H1 (cell line): ENCODE measurements around the gene ZNF490. TPM values are rescaled to one million over a fixed set of nuclear protein-coding genes. Genes with fewer than 3 reads are reported as not detected.

Experiments
- CTCF ChIA-PET: fragments of 300-600 bp; sonication (Branson Sonifier 250); formaldehyde crosslinking; loops from one replicate; lab custom pipeline; 2021; ENCODE audit not compliant: partially characterized antibody; lab: Charles Lee
- POLR2A ChIA-PET: fragments of 300-600 bp; sonication (Branson Sonifier 250); formaldehyde crosslinking; loops from one replicate; lab custom pipeline; 2021; ENCODE audit warnings: inconsistent platforms; ENCODE audit not compliant: partially characterized antibody; lab: Charles Lee
- DNase-seq, 2 experiments: peaks; one replicate each; pipeline versions ENCODE4 v3.0.0 to v3.0.0-alpha.2; 2010 to 2022; ENCODE audit warnings: low spot score in 2 of 2, low read depth in 1 of 2, mixed read lengths in 1 of 2
- FAIRE-seq: peaks from 2 replicates; lab custom pipeline; 2011; peaks lifted over from hg19 to GRCh38; lab: Jason Lieb, UNC
- H2AFZ ChIP-seq: 2 replicates; pipeline ENCODE4 v1.8.1; 2012; ENCODE audit warnings: low read length, inconsistent platforms
- H2AK5ac ChIP-seq: 2 replicates; pipeline ENCODE4 v1.6.1; 2013; ENCODE audit warnings: low read depth, low read length
- H2BK120ac ChIP-seq: replicated peaks from 2 replicates; pipeline ENCODE3; 2013; ENCODE audit warnings: low read depth, low read length, inconsistent platforms
- H2BK12ac ChIP-seq: 2 replicates; pipeline ENCODE4 v1.6.1; 2013; ENCODE audit warnings: low read depth, low read length
- H2BK15ac ChIP-seq: 2 replicates; pipeline ENCODE4 v1.6.1; 2013; ENCODE audit warnings: low read length
- H2BK20ac ChIP-seq: 2 replicates; pipeline ENCODE4 v1.6.1; 2013; ENCODE audit warnings: low read length
- H2BK5ac ChIP-seq: 2 replicates; pipeline ENCODE4 v1.6.1; 2013; ENCODE audit warnings: low read depth, low read length
- H3K14ac ChIP-seq: 2 replicates; pipeline ENCODE4 v1.6.1; 2013; ENCODE audit warnings: inconsistent platforms; ENCODE audit not compliant: insufficient read length
- H3K18ac ChIP-seq: 2 replicates; pipeline ENCODE4 v1.6.1; 2013; ENCODE audit warnings: low read length; ENCODE audit errors: extremely low read depth
- H3K23ac ChIP-seq: 2 replicates; pipeline ENCODE4 v1.6.1; 2013; ENCODE audit warnings: inconsistent platforms; ENCODE audit not compliant: insufficient read length
- H3K23me2 ChIP-seq: 2 replicates; pipeline ENCODE4 v1.6.1; 2013; ENCODE audit warnings: low read depth, low read length
- H3K27ac ChIP-seq: 2 replicates; pipeline ENCODE4 v1.6.1; 2011; ENCODE audit warnings: low read depth, low read length, inconsistent platforms
- H3K27me3 ChIP-seq, 4 experiments: replicated peaks in 1 of 4; 1 replicate in 1 of 4; 2 replicates in 3 of 4; pipeline versions ENCODE4 v1.6.1 to v1.8.1; 2011 to 2013; ENCODE audit warnings: low read length in 3 of 4, mild to moderate bottlenecking in 3 of 4, inconsistent platforms in 2 of 4, mixed read lengths in 2 of 4, moderate library complexity in 1 of 4; ENCODE audit not compliant: control insufficient read depth in 3 of 4, insufficient read depth in 3 of 4; ENCODE audit errors: extremely low read depth in 1 of 4
- H3K36me3 ChIP-seq, 4 experiments: 2 replicates each; pipeline versions ENCODE4 v1.6.1 to v1.8.1; 2011 to 2013; ENCODE audit warnings: mild to moderate bottlenecking in 4 of 4, low read length in 3 of 4, moderate library complexity in 2 of 4, control low read depth in 1 of 4, inconsistent platforms in 1 of 4; ENCODE audit not compliant: insufficient read depth in 4 of 4, control insufficient read depth in 2 of 4
- H3K4ac ChIP-seq: replicated peaks from 2 replicates; pipeline ENCODE3; 2013; ENCODE audit warnings: low read length, low read depth, mixed read lengths, inconsistent platforms; ENCODE audit not compliant: insufficient read length
- H3K4me1 ChIP-seq, 4 experiments: replicated peaks in 1 of 4; 1 replicate in 1 of 4; 2 replicates in 3 of 4; pipeline versions ENCODE4 v1.6.1 to v1.8.1; 2011 to 2013; ENCODE audit warnings: low read length in 3 of 4, inconsistent platforms in 2 of 4, mixed read lengths in 1 of 4; ENCODE audit not compliant: insufficient read depth in 4 of 4, control insufficient read depth in 3 of 4
- H3K4me2 ChIP-seq, 2 experiments: 2 replicates each; pipeline versions ENCODE4 v1.6.1 to v1.8.1; 2011 to 2013; ENCODE audit warnings: low read depth in 2 of 2, low read length in 2 of 2, control low read depth in 1 of 2, inconsistent platforms in 1 of 2, mild to moderate bottlenecking in 1 of 2; ENCODE audit not compliant: insufficient read depth in 1 of 2
- H3K4me3 ChIP-seq, 4 experiments: fragments of 200-600, 300-600 bp in 1 of 4; sonication (generic), shearing (Covaris generic), sonication (Bioruptor Twin) in 1 of 4; 2 replicates each; pipeline versions ENCODE4 v1.5.1 to v1.8.1; 2011 to 2016; ENCODE audit warnings: low read length in 4 of 4, low read depth in 3 of 4, control low read depth in 2 of 4, inconsistent platforms in 2 of 4, mild to moderate bottlenecking in 2 of 4, mixed read lengths in 1 of 4, moderate library complexity in 1 of 4; ENCODE audit not compliant: insufficient read depth in 2 of 4; ENCODE audit errors: extremely low read depth in 1 of 4
- H3K56ac ChIP-seq: replicated peaks from 2 replicates; pipeline ENCODE3; 2013; ENCODE audit warnings: low read depth, mild to moderate bottlenecking, mixed read lengths, low read length, inconsistent platforms; ENCODE audit not compliant: insufficient read length
- H3K79me1 ChIP-seq: 2 replicates; pipeline ENCODE4 v1.6.1; 2013; ENCODE audit warnings: low read depth, low read length, control low read depth
- H3K79me2 ChIP-seq, 2 experiments: 2 replicates each; pipeline versions ENCODE4 v1.6.1 to v1.8.1; 2012 to 2013; ENCODE audit warnings: low read length in 2 of 2, mild to moderate bottlenecking in 2 of 2, inconsistent platforms in 1 of 2; ENCODE audit not compliant: insufficient read depth in 2 of 2, control insufficient read depth in 1 of 2
- H3K9ac ChIP-seq, 4 experiments: replicated peaks in 1 of 4; 1 replicate in 1 of 4; 2 replicates in 3 of 4; pipeline versions ENCODE4 v1.6.1 to v1.8.1; 2011 to 2013; ENCODE audit warnings: low read depth in 3 of 4, low read length in 3 of 4, control low read depth in 2 of 4, mild to moderate bottlenecking in 2 of 4, moderate library complexity in 2 of 4, inconsistent platforms in 1 of 4; ENCODE audit errors: extremely low read depth in 1 of 4
- H3K9me3 ChIP-seq, 2 experiments: 2 replicates each; pipeline versions ENCODE4 v1.6.1 to v1.8.1; 2012 to 2013; ENCODE audit warnings: mild to moderate bottlenecking in 2 of 2, moderate library complexity in 2 of 2, control low read depth in 1 of 2, inconsistent platforms in 1 of 2, low read depth in 1 of 2, low read length in 1 of 2, mixed read lengths in 1 of 2; ENCODE audit not compliant: insufficient read depth in 2 of 2
- H4K20me1 ChIP-seq, 2 experiments: replicated peaks in 1 of 2; 2 replicates each; pipeline versions ENCODE3 to v1.8.1; 2011 to 2013; ENCODE audit warnings: inconsistent platforms in 2 of 2, low read length in 2 of 2, mild to moderate bottlenecking in 1 of 2; ENCODE audit not compliant: insufficient read depth in 2 of 2, control insufficient read depth in 1 of 2
- H4K5ac ChIP-seq: 2 replicates; pipeline ENCODE4 v1.6.1; 2013; ENCODE audit warnings: low read length, low read depth, mixed read lengths, inconsistent platforms; ENCODE audit not compliant: insufficient read length
- H4K8ac ChIP-seq: 2 replicates; pipeline ENCODE4 v1.8.0; 2013; ENCODE audit warnings: mild to moderate bottlenecking, moderate library complexity, low read length, inconsistent platforms; ENCODE audit not compliant: insufficient read depth; ENCODE audit errors: extremely low read depth
- H4K91ac ChIP-seq: replicated peaks from 2 replicates; pipeline ENCODE3; 2013; ENCODE audit warnings: low read length, mixed read lengths, inconsistent platforms; ENCODE audit not compliant: insufficient read length
- CTCF ChIP-seq, 3 experiments: IDR thresholded peaks; 1 replicate in 2 of 3; 2 replicates in 1 of 3; pipeline versions ENCODE4 v1.5.1 to v1.6.1; 2011; ENCODE audit warnings: low read length in 3 of 3, mild to moderate bottlenecking in 3 of 3, inconsistent platforms in 2 of 3, low read depth in 1 of 3, moderate library complexity in 1 of 3; ENCODE audit not compliant: insufficient read depth in 1 of 3; ENCODE audit errors: control extremely low read depth in 1 of 3
- KDM4A ChIP-seq: IDR thresholded peaks from one replicate; pipeline ENCODE4 v1.7.1; 2012; ENCODE audit warnings: low read depth, mild to moderate bottlenecking, moderate library complexity, low read length, inconsistent platforms; ENCODE audit not compliant: severe bottlenecking
- POLR2A ChIP-seq, 2 experiments: IDR thresholded peaks; 1 replicate in 1 of 2; 2 replicates in 1 of 2; pipeline ENCODE4 v1.6.1; 2011; ENCODE audit warnings: low read depth in 2 of 2, low read length in 2 of 2, mild to moderate bottlenecking in 2 of 2; ENCODE audit errors: control extremely low read depth in 1 of 2
- POLR2AphosphoS5 ChIP-seq: IDR thresholded peaks from 2 replicates; pipeline ENCODE4 v1.6.1; 2011; ENCODE audit warnings: low read depth, low read length
- RAD21 ChIP-seq, 2 experiments: IDR thresholded peaks in 1 of 2; conservative IDR thresholded peaks in 1 of 2; 2 replicates each; pipeline ENCODE4 v1.6.1; 2011; ENCODE audit warnings: low read depth in 2 of 2, low read length in 2 of 2, improper control_type of control experiment in 1 of 2, inconsistent platforms in 1 of 2, mild to moderate bottlenecking in 1 of 2, moderate library complexity in 1 of 2
- RBBP5 ChIP-seq: IDR thresholded peaks from 2 replicates; pipeline ENCODE4 v1.7.1; 2012; ENCODE audit warnings: low read depth, mild to moderate bottlenecking, inconsistent platforms, low read length, moderate library complexity, borderline replicate concordance
- TEAD4 ChIP-seq: IDR thresholded peaks from 2 replicates; pipeline ENCODE4 v1.6.1; 2012; ENCODE audit warnings: low read depth, low read length, inconsistent platforms, mixed read lengths
- WGBS, 2 experiments: shearing (Covaris generic) in 1 of 2; methylation state at CpG; one replicate each; pipeline versions ENCODE4 v1.1.6 to v1.1.7; 2013 to 2015; ENCODE audit warnings: low lambda C conversion rate in 2 of 2, mixed read lengths in 2 of 2, inconsistent platforms in 1 of 2, low coverage in 1 of 2, missing lambda C conversion rate in 1 of 2; ENCODE audit not compliant: insufficient replicate concordance in 2 of 2, insufficient coverage in 1 of 2, insufficient read length in 1 of 2; ENCODE audit errors: extremely low coverage in 1 of 2, missing lambda C conversion rate in 1 of 2; 5-methylcytosine and 5-hydroxymethylcytosine counted together
- polyA plus RNA-seq, 7 experiments: library from polyadenylated mRNA; depleted of rRNA in 3 of 7; stranded (reverse) in 5 of 7; unstranded in 2 of 7; fragments of >200 nt in 5 of 7; fragments of 200-250 nt in 2 of 7; gene quantifications; 1 replicate in 5 of 7; 2 replicates in 1 of 7; 4 replicates in 1 of 7; pipeline versions ENCODE4 v1.2.1 to v1.2.3, GENCODE V29; 2011 to 2013; ENCODE audit warnings: missing spikeins in 2 of 7, mixed read lengths in 2 of 7
- total RNA-seq: library from RNA; stranded (reverse); fragmentation: NEBNext Ultra II Directional; extraction: Animal tissue kit (Norgen Biotek cat#: 25700); gene quantifications from 2 replicates; pipeline ENCODE4 v1.2.1, GENCODE V29; 2021

The ZNF490 gene
- total and polyA plus RNA-seq, 2 of the 8 experiments (the other 6 are each of a cell fraction or from before 2014, with no cell fraction given) = 1.7 to 9.0 TPM

GRCh38 chr19:12648088-12648487 lies 37.5 kb upstream of the ZNF490 start:
- Histone ChIP-seq H3K56ac (no peak overlapping the region), H3K4me1 (no peaks in the 10 kb centered on the region), H3K4me3 (peak overlapping the region in 1 of 4 experiments; percentile 40; a peak in 2 of 8 replicates), H2BK120ac (no peak overlapping the region), H3K14ac (no peak overlapping the region), H3K4ac (no peak overlapping the region), H3K9me3 (peaks cover 0 to 4% of the 10 kb centered on the region in 2 experiments; a peak in 1 of 4 replicates), H2BK20ac (no peak overlapping the region), H3K23ac (no peak overlapping the region), H2BK5ac (no peak overlapping the region), H4K8ac (peak overlapping the region; percentile 11; the same call in 1 of the 2 replicates), H4K20me1 (no peaks in the 10 kb centered on the region), H3K9ac (no peak overlapping the region), H3K36me3 (peaks cover 0 to 4% (median 0%) of the 10 kb centered on the region in 4 experiments; a peak in 2 of 8 replicates), H2AK5ac (no peak overlapping the region), H3K18ac (no peak overlapping the region), H4K91ac (no peak overlapping the region), H3K79me2 (no peaks in the 10 kb centered on the region), H4K5ac (no peak overlapping the region), H2AFZ (no peak overlapping the region), H3K4me2 (0 out of 4 replicates have a peak overlapping the region, but pooled peaks of 1 of the 2 experiments have one; percentile 15), H3K79me1 (no peaks in the 10 kb centered on the region), H3K27me3 (no peaks in the 10 kb centered on the region), H3K27ac (no peak overlapping the region), H3K23me2 (no peaks in the 10 kb centered on the region), H2BK15ac (no peak overlapping the region), H2BK12ac (no peak overlapping the region)
- DNase-seq (no peak), FAIRE-seq (no peak)
- WGBS, 2 experiments = 66% methylated on average over 21 of the region's 29 CpGs; no CpG with 5 or more reads in 1 of the 2 experiments
- ChIA-PET POLR2A (interaction anchor here (0.8 to 2.5 kb wide), 2 partner anchors 28 to 33 kb away, joined by 3 to 9 read pairs; partner anchors contain the start of gene DHPS), CTCF (interaction anchor here (1.0 to 1.6 kb wide), 3 partner anchors 15 to 95 kb away, joined by 3 to 8 read pairs (median 4); no protein-coding TSS in a partner anchor)
- TF ChIP-seq KDM4A = no peak
- TF ChIP-seq TEAD4 = no peak
- TF ChIP-seq POLR2A (IDR thresholded peaks at IDR 0.05; ENCODE audit: control extremely low read depth in 1 of 2, low read depth in 2 of 2, low read length in 2 of 2) = no peak
- TF ChIP-seq RBBP5 = no peak
- peak in 1 of 2 experiments; percentile 41; a peak in 1 of 4 replicates for TF ChIP-seq RAD21 (IDR thresholded peaks at IDR 0.05 in 1 of 2, conservative IDR thresholded peaks at IDR 0.05 in 1 of 2; ENCODE audit: low read depth in 2 of 2, low read length in 2 of 2)
- TF ChIP-seq POLR2AphosphoS5 = no peak
- peak; percentile 48 to 64 (median 54) for TF ChIP-seq CTCF (IDR thresholded peaks at IDR 0.05; ENCODE audit: control extremely low read depth in 1 of 3, insufficient read depth in 1 of 3, low read depth in 1 of 3, low read length in 3 of 3)
